Stimulated activated CD8-positive, alpha-beta memory T cell treated with anti-CD3 and anti-CD28 coated beads, Interleukin-4, amount 100 ng/mL, for 4 hours (primary cell): ENCODE data around the gene KRT5.

Experiments
- DNase-seq, 2 donors: peaks; one replicate each; pipeline ENCODE4 v3.0.0-alpha.2; 2020; ENCODE audit warnings: low read depth in 2 of 2, low spot score in 1 of 2

Gene KRT5

GRCh38 chr12:52519826-52520662, at the start of gene KRT5:
Gene KRT5 (minus strand): TSS chr12:52520394. CDS start chr12:52520296, 98 bp downstream.
- DNase-seq: no peak

- DNase-seq: no peak
Measured at GRCh38 chr12:52568111-52568510, 47.9 kb upstream of the KRT5 start.

GRCh38 chr12:52566847-52567291, 46.7 kb upstream of the KRT5 start:
- DNase-seq: peak; percentile 7 to 47

- DNase-seq: no peak
Measured at GRCh38 chr12:52564582-52564981, 44.4 kb upstream of the KRT5 start.

GRCh38 chr12:52561880-52562449, 41.8 kb upstream of the KRT5 start:
- no peak for DNase-seq

- no peak for DNase-seq
Measured at GRCh38 chr12:52559979-52560378, 39.8 kb upstream of the KRT5 start.

- DNase-seq: no peak
Measured at GRCh38 chr12:52558781-52559445, 38.7 kb upstream of the KRT5 start.

GRCh38 chr12:52557476-52557875, 37.3 kb upstream of the KRT5 start:
- no peak for DNase-seq

GRCh38 chr12:52555577-52555976, 35.4 kb upstream of the KRT5 start:
- DNase-seq: no peak

GRCh38 chr12:52552681-52553195, 32.5 kb upstream of the KRT5 start, which contains the start of gene KRT71:
Gene KRT71 (minus strand): TSS chr12:52553145. CDS start chr12:52553077, 68 bp downstream.
- no peak for DNase-seq

- DNase-seq: no peak
Measured at GRCh38 chr12:52552055-52552454, 31.9 kb upstream of the KRT5 start.

- DNase-seq: no peak
Measured at GRCh38 chr12:52551216-52551865, 31.1 kb upstream of the KRT5 start.

GRCh38 chr12:52546126-52546525, 25.9 kb upstream of the KRT5 start:
- no peak for DNase-seq

GRCh38 chr12:52543985-52544883, 24.0 kb upstream of the KRT5 start:
- DNase-seq: no peak

GRCh38 chr12:52542785-52543318, 22.7 kb upstream of the KRT5 start:
- DNase-seq: no peak

- no peak for DNase-seq
Measured at GRCh38 chr12:52542157-52542556, 22.0 kb upstream of the KRT5 start.

GRCh38 chr12:52541709-52542108, 21.5 kb upstream of the KRT5 start:
- no peak for DNase-seq

GRCh38 chr12:52540531-52540930, 20.3 kb upstream of the KRT5 start:
- DNase-seq: no peak

- no peak for DNase-seq
Measured at GRCh38 chr12:52539821-52540173, 19.6 kb upstream of the KRT5 start.
